IPS-18c (cell line): ENCODE data around the gene C6orf52.
"Not testable (repeated sequence)": the region's sequence is repeated elsewhere in the genome, so short reads cannot be mapped to it uniquely, and the experiment has no call there.

Source experiments
- H3K4me3 ChIP-seq: 2 replicates; pipeline ENCODE4 v1.7.0; 2013; ENCODE audit warnings: low read depth, mild to moderate bottlenecking, low read length, moderate library complexity; ENCODE audit not compliant: insufficient read depth
- H3K9me3 ChIP-seq: one replicate; pipeline ENCODE4 v1.6.1; 2013; ENCODE audit warnings: mild to moderate bottlenecking, low read length, moderate library complexity; ENCODE audit not compliant: control insufficient read depth, insufficient read depth

C6orf52 gene

GRCh38 chr6:10668126-10668917, 26.1 kb downstream of the C6orf52 start:
- H3K9me3 ChIP-seq: no peaks in the 10 kb centered on the region

DNA sequence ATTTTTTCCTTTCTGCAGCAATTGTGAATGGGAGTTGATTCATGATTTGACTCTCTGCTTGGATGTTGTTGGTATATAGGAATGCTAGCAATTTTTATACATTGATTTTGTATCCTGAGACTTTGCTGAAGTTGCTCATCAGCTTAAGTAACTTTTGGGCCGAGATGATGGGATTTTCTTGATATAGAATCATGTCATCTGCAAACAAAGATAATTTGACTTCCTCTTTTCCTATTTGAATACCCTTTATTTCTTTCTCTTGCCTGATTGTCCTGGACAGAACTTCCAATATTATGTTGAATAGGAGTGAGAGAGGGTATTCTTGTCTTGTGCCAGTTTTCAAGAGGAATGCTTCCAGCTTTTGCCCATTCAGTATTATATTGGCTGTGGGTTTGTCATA, 28.8 kb downstream of the C6orf52 start:
- not testable (repeated sequence) for H3K9me3 ChIP-seq, H3K4me3 ChIP-seq

More at GRCh38 chr6:10668126-10668917, 26.1 kb downstream of the C6orf52 start:
- no peak overlapping the region for H3K4me3 ChIP-seq

DNA sequence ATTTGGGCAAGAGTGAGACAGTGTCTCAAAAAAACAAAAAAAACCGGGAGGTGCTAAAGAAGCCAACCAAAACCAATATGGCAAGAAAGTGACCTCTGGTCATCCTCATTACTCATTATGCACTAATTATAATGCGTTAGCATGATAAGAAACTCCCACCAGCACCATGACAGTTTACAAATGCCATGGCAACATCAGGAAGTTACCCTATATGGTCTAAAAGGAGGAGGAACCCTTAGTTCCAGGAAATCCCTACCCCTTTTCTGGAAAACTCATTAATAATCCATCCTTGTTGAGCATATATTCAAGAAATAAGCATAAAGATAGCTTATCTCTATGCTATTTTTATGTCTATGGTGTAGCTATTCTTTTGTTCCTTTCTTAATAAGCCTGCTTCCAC, 31.7 kb downstream of the C6orf52 start:
- Histone ChIP-seq H3K4me3 (no peak overlapping the region), H3K9me3 (no peaks in the 10 kb centered on the region)

DNA sequence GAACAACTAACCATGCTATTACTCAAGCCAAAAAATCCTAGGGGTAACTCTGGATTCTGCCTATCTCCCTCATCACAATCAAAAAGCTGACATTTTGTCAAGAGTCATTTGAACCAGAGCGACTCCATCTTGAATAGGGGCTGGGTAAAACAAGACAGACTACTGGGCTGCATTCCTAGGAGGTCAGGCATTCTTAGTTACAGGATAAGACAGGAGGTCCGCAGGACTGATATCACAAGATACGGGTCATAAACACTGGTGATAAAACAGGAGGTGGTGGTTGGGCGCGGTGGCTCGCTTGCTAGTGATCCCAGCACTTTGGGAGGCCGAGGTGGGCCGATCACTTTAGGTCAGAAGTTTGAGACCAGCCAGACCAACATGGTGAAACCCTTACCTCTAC, 32.2 kb downstream of the C6orf52 start:
- Histone ChIP-seq H3K9me3 (no peaks in the 10 kb centered on the region), H3K4me3 (no peak overlapping the region)

DNA sequence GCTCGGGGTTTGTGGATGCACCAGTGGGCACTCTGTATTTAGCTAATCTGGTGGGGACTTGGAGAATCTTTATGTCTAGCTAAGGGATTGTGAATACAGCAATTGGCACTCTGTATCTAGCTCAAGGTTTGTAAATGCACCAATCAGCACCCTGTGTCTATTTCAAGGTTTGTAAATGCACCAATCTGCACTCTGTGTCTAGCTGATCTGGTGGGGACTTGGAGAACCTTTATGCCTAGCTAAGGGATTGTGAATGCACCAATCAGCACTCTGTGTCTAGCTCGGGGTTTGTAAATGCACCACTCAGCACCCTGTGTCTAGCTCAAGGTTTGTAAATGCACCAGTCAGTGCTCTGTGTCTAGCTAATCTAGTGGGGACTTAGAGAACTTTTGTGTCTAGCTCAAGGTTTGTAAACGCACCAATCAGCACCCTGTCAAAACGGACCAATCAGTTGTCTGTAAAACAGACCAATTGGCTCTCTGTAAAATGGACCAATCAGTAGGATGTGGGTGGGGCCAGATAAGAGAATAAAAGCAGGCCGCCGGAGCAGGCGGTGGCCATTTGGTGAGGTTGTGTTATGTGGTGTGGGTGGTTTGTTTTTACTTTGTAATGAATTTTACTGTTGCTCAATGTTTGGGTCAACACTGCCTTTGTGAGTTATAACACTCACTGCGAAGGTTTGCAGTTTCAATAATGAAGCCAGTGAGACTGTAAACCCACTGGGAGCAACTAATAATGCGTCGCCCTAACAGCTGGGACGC, 33.8 kb downstream of the C6orf52 start:
- H3K9me3 ChIP-seq, H3K4me3 ChIP-seq: not testable (repeated sequence)

- Histone ChIP-seq H3K9me3 (no peaks in the 10 kb centered on the region), H3K4me3 (peak overlapping the region; percentile 20; the same call in 1 of the 2 replicates)
Observed at GRCh38 chr6:10659699-10660348, 34.6 kb downstream of the C6orf52 start.

- Histone ChIP-seq H3K4me3 (no peak overlapping the region; the same call in 1 of the 2 replicates), H3K9me3 (no peaks in the 10 kb centered on the region)
Observed at GRCh38 chr6:10658910-10659698, 35.3 kb downstream of the C6orf52 start.

GRCh38 chr6:10655508-10656055, 38.8 kb downstream of the C6orf52 start:
- H3K4me3 ChIP-seq: no peak overlapping the region

GRCh38 chr6:10644225-10644624, 50.2 kb downstream of the C6orf52 start:
- no peak overlapping the region for H3K4me3 ChIP-seq
- H3K9me3 ChIP-seq: peaks cover 2% of the 10 kb centered on the region

More at GRCh38 chr6:10655508-10656055, 38.8 kb downstream of the C6orf52 start:
- H3K9me3 ChIP-seq: no peaks in the 10 kb centered on the region

- H3K4me3 ChIP-seq: no peak overlapping the region
- H3K9me3 ChIP-seq: no peaks in the 10 kb centered on the region
Observed at GRCh38 chr6:10643201-10643651, 51.2 kb downstream of the C6orf52 start.

- no peaks in the 10 kb centered on the region for H3K9me3 ChIP-seq
- H3K4me3 ChIP-seq: no peak overlapping the region
Observed at GRCh38 chr6:10641528-10641927, 52.9 kb downstream of the C6orf52 start.

GRCh38 chr6:10640412-10640811, 54.0 kb downstream of the C6orf52 start:
- no peak overlapping the region for H3K4me3 ChIP-seq
- H3K9me3 ChIP-seq: no peaks in the 10 kb centered on the region

GRCh38 chr6:10633216-10633615, 61.2 kb downstream of the C6orf52 start:
- no peaks in the 10 kb centered on the region for H3K9me3 ChIP-seq
- no peak overlapping the region for H3K4me3 ChIP-seq

DNA sequence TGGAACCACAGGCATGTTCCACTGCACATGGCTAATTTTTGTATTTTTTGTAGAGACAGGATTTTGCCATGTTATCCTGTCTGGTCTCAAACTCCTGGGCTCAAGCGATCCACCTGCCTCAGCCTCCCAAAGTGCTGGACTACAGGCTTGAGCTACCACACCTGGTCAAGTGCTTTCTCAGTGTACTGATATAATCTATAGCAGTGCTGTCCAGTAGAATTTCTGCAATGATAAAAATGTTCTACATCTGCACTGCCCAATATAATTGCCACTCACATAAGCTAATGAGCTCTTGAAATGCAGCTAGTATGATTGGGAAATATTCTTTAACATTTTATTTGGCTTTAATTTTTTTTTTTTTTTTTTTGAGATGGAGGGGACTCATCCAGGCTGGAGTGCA, 64.2 kb downstream of the C6orf52 start:
- Histone ChIP-seq H3K9me3 (no peaks in the 10 kb centered on the region), H3K4me3 (no peak overlapping the region)

GRCh38 chr6:10627800-10628199, 66.6 kb downstream of the C6orf52 start:
- no peaks in the 10 kb centered on the region for H3K9me3 ChIP-seq
- H3K4me3 ChIP-seq: no peak overlapping the region

GRCh38 chr6:10626154-10626741, 68.2 kb downstream of the C6orf52 start:
- Histone ChIP-seq H3K4me3 (no peak overlapping the region), H3K9me3 (no peaks in the 10 kb centered on the region)
